ENCODE measurements around the gene DCDC2C.

Gene DCDC2C

GRCh38 chr2:3771576-3771975 is 68.2 kb downstream of the DCDC2C start (continued):
- no peak for TF ChIP-seq ZNF704 (tag by site-specific recombination; IDR thresholded peaks at IDR 0.05)
- TF ChIP-seq ZNF677 (tag by site-specific recombination; IDR thresholded peaks at IDR 0.05) = no peak

GRCh38 chr2:3774336-3774735 is 71.0 kb downstream of the DCDC2C start:
- TF ChIP-seq PRDM1 (tag by site-specific recombination; IDR thresholded peaks at IDR 0.05) = no peak
- TF ChIP-seq ZNF513 (tag by site-specific recombination; IDR thresholded peaks at IDR 0.05) = no peak
- Histone ChIP-seq H3K4me1 (ENCODE audit: control insufficient read depth, insufficient read depth, low read length) (no peaks in the 10 kb centered on the region), H3K9me3 (ENCODE audit: control insufficient read depth, insufficient read depth, low read depth, low read length) (no peaks in the 10 kb centered on the region), H3K27ac (ENCODE audit: extremely low read depth, low read depth, low read length) (no peak overlapping the region), H3K4me3 (ENCODE audit: low read depth, low read length) (no peak overlapping the region), H3K36me3 (ENCODE audit: control insufficient read depth in 2 of 2, insufficient read depth in 1 of 2, low read length in 2 of 2) (no peaks in the 10 kb centered on the region)
- ChIA-PET CTCF (no interaction called here), POLR2A (no interaction called here)

GRCh38 chr2:3776311-3776710 is 72.9 kb downstream of the DCDC2C start:
- Histone ChIP-seq H3K4me1 (ENCODE audit: control insufficient read depth, insufficient read depth, low read length) (no peaks in the 10 kb centered on the region), H3K4me3 (ENCODE audit: low read depth, low read length) (no peak overlapping the region), H3K27ac (ENCODE audit: extremely low read depth, low read depth, low read length) (no peak overlapping the region), H3K36me3 (ENCODE audit: control insufficient read depth in 2 of 2, insufficient read depth in 1 of 2, low read length in 2 of 2) (no peaks in the 10 kb centered on the region), H3K9me3 (ENCODE audit: control insufficient read depth, insufficient read depth, low read depth, low read length) (no peaks in the 10 kb centered on the region)
- TF ChIP-seq KLF7 (tag by site-specific recombination; IDR thresholded peaks at IDR 0.05; ENCODE audit: borderline replicate concordance) (no peak), ZNF513 (tag by site-specific recombination; IDR thresholded peaks at IDR 0.05) (no peak), ZSCAN23 (tag by site-specific recombination; IDR thresholded peaks at IDR 0.05) (no peak)
- CTCF ChIA-PET = no interaction called here
- POLR2A ChIA-PET = no interaction called here

- Histone ChIP-seq H3K4me1 (ENCODE audit: control insufficient read depth, insufficient read depth, low read length) (no peaks in the 10 kb centered on the region), H3K27ac (ENCODE audit: extremely low read depth, low read depth, low read length) (no peak overlapping the region), H3K9me3 (ENCODE audit: control insufficient read depth, insufficient read depth, low read depth, low read length) (no peaks in the 10 kb centered on the region), H3K36me3 (ENCODE audit: control insufficient read depth in 2 of 2, insufficient read depth in 1 of 2, low read length in 2 of 2) (no peaks in the 10 kb centered on the region), H3K4me3 (ENCODE audit: low read depth, low read length) (no peak overlapping the region)
- ChIA-PET CTCF (interaction anchor here (3.4 kb wide), 1 partner anchor 27 kb away, joined by 16 read pairs; no protein-coding TSS in a partner anchor), POLR2A (no interaction called here)
- no peak for TF ChIP-seq ZBTB17 (tag by site-specific recombination; IDR thresholded peaks at IDR 0.05)
- no peak for TF ChIP-seq ZNF501 (tag by site-specific recombination; IDR thresholded peaks at IDR 0.05)
- TF ChIP-seq ZNF169 (tag by site-specific recombination; IDR thresholded peaks at IDR 0.05) = no peak
- TF ChIP-seq ZNF155 (tag by site-specific recombination; IDR thresholded peaks at IDR 0.05) = no peak
- TF ChIP-seq OVOL3 (tag by site-specific recombination; IDR thresholded peaks at IDR 0.05) = no peak
- no peak for TF ChIP-seq PRDM4 (tag by site-specific recombination; IDR thresholded peaks at IDR 0.05)
- no peak for TF ChIP-seq ZNF585B (tag by site-specific recombination; IDR thresholded peaks at IDR 0.05)
- TF ChIP-seq MYNN (tag by site-specific recombination; IDR thresholded peaks at IDR 0.05; ENCODE audit: borderline replicate concordance) = no peak
- no peak for TF ChIP-seq ZNF292 (tag by site-specific recombination; IDR thresholded peaks at IDR 0.05; ENCODE audit: borderline replicate concordance, low read depth)
- TF ChIP-seq ZNF791 (tag by site-specific recombination; IDR thresholded peaks at IDR 0.05) = no peak
- TF ChIP-seq ZNF449 (tag by site-specific recombination; IDR thresholded peaks at IDR 0.05) = no peak
- TF ChIP-seq ZNF600 (tag by site-specific recombination; IDR thresholded peaks at IDR 0.05) = no peak
- TF ChIP-seq ZBTB1 (tag by site-specific recombination; IDR thresholded peaks at IDR 0.05) = no peak
- no peak for TF ChIP-seq ZNF174 (tag by site-specific recombination; IDR thresholded peaks at IDR 0.05)
Measured at GRCh38 chr2:3777966-3778365, 74.6 kb downstream of the DCDC2C start.

All from HEK293 (cell line).